ENCODE data around the gene SFTPB.

DNA sequence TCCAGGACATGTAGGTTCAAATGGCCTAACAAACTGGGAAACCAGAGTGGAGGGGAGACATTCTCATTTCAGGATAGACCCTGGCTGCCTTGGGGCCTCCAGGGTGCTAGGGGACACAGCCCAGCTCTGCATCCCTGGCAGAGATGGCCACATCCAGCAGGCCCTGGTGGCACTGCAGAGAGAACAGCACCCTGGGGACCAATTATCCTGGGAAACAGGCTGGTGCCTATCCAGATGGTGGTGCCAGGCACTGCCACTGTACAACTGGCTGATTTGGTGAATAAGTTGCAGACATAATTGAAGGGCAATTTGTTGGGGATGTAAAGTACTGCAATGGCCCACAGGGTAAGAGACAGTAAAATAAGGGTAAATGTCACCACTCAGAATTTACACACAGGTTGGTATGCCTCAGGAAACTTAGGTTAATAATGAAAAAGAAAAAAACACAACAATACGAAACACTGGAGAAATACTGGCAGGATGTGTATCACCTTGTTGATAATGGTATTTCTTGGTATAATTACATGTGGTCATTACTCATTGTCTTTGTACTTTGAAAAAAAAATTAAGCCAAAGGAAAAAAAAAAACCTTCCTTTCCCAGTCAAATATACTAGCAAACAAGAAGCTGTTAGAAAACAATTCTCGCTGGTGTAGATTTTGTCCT, 12.8 kb upstream of the SFTPB start:
- TF ChIP-seq EZH2 (IDR thresholded peaks at IDR 0.05): no peak
- no peak for TF ChIP-seq POLR2AphosphoS5 (IDR thresholded peaks at IDR 0.05; ENCODE audit: borderline replicate concordance, low read depth, low read length)

Data from SK-N-MC (cell line).